ENCODE results near the gene GMDS.

- no peak for TF ChIP-seq SNAI2 (CRISPR knock-in tag; IDR thresholded peaks at IDR 0.05)
- TF ChIP-seq ARNTL (CRISPR knock-in tag; IDR thresholded peaks at IDR 0.05; ENCODE audit: borderline replicate concordance, low read depth) = no peak
Measured at GRCh38 chr6:2237001-2237400, 8.4 kb downstream of the GMDS start.

Measured in SK-N-SH treated with all-trans-retinoic acid at 6 μM for 48 hours (cell line).